Putamen (tissue), 1 donor: ENCODE data around the gene HOPX.
"Not testable (repeated sequence)": the region's sequence is repeated elsewhere in the genome, so short reads cannot be mapped to it uniquely, and the experiment has no call there.

Experiments
- DNase-seq: peaks from one replicate; pipeline ENCODE4 v3.0.0-alpha.2; 2016; ENCODE audit warnings: low spot score

The HOPX gene

DNA sequence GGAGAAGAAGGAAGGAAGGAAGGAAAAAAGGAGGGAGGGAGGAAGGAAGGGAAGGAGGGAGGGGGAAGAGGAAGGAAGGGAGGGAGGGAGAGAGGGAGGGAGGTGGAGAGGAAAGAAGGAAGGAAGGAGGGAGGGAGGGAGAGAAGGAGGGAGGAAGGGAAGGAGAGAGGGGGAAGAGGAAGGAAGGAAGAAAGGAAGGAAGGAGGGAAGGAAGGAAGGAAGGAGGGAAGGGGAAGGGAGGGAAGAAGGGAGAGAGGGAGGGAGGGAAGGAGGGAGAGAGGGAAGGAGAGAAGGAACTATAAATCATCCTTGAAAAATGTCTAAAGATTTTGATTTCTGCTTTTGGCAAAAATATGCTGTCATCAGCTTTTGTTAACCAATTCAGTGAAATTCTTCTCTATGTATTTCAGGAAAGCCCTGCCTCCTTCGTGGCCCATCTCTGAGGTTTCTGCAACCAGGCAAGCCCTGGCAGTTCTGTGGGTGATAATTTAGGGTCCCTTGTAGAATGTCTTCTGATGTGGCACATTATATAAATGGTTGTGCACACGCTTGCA, 7.1 kb upstream of the HOPX start:
- no peak for DNase-seq

DNA sequence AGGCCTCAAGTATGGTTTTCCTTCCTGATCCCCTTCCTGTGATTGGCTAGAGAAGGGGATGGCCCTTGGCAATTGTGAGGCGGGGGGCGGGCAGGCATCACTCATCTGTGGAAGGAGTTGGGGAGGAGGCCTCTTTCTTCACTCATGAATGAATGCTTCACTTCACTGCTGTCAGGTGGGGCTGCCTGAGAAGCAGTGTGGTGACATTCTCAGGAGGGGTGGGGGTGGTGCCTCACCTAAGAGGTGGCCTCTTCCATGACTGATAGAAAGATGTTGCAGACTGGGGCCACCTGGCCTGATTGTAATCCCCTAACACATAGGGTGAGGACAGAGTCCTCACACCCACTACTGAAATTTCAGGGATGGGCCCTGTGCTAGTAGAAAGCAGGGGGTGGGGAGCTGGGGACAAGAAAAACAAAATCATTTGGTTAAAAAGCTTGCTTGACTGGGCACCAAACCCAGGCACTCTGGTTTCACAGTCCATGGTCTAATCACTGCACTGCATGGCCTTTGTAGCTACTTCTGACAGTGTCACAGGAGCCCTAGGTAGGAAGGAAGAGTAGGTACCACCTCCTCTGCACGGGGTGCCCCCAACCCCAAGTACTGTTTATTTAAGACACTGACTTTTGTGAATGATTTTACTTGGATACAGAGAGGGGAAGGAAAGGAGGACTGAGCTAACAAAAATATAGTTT, 5.6 kb upstream of the HOPX start:
- DNase-seq = no peak

DNA sequence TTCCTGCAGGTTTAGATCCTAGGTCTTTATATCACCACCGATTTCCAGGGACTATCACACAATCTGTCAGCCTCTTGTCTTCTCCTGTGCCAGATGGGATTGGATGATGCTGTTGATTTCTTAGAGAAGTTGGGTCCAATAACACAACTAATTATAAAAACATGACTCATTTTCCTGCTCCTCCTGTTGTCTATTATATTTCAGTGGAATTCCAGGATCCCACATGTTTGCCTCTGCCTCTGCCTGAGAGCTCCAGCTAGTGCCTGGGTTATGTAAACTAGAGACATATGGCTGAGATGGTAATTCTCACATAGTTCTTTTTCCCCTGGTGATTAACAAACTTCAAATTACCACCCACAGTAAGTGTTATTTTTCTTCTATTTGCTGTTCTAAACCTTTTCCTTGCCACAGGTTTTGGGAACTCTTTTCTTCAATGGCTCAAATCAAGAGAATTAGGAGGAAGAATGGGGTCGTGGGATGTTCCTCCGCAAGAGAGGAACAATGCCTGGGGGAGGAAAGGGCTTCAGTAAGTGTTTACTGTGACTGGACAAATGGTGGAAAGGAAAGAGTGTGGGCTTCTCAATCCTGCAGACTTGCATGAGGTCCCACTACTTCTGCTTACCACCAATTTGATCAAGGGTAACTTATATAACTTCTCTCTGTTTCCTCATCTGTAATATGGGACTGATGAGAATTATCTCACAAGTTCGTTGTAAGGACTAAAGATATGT, 3.4 kb upstream of the HOPX start:
- no peak for DNase-seq

DNA sequence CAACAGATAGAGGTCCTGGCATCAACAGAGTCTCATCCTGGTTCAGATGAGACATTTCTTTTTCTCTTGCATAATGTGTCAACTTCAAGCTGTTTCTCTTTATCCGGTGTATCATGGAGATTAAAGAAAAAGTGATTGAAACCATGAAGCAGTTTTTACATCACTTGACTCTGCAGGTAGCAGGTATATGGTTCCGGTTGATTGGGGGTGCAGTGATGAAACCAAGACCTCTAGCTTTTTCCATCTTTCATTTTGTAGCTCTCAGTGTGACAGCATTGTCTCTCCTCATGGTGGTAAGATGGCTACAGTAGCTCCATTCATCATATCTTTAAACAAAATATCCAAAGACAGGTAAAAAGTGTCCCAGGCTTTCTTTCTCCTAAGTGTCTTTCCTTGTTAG, 2.4 kb upstream of the HOPX start:
- no peak for DNase-seq

DNA sequence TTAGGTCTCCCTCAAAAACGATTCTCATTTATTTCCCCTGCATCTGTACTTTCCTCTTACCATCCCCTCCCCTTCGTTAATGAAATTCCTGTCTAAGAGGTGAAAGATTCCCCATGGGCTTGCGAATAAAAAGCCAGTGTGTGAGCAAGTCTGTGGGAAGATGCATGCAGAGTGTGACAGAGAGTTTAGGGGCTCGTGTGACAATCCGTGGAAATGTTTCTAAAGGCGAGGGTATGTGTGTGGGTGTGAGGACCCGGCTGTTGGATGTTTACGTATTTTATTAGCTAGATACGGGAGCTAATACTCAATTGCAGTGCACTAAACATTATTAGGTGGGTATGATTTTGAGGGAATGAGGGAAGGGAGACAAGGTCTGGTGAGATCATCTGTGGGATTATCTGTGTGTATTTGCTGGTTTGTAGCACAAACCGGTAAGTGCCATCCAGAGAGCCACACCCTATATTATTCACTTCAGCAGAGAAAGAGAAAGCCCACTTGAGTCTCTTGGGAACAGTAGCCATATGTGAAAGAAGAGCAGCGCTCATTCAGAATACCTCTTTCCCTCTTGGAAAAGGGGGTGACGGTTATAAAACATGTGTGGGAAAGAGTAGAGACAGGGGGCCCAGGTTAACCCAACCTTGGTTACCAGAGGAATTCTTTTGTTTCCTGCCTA, 893 bp upstream of the HOPX start:
- DNase-seq = no peak

DNA sequence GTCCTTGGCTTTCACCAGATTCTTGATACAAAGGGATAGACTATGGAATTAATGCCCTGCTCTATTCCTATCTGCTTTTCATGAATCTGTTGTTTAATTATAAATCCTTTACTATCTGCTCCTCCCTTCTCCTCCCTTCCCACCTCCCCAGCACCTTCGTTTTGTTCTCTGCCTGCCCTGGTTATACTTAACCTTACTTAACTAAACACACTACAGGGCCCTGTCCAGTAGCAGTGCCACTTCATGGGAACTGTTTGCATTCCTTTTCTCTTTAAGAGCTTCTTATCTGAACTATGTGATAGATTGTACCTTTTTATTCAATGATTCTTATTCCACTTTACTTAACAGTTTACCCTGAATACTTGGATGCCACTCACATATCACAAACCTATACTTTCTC, 830 bp downstream of the HOPX start:
- no peak for DNase-seq

DNA sequence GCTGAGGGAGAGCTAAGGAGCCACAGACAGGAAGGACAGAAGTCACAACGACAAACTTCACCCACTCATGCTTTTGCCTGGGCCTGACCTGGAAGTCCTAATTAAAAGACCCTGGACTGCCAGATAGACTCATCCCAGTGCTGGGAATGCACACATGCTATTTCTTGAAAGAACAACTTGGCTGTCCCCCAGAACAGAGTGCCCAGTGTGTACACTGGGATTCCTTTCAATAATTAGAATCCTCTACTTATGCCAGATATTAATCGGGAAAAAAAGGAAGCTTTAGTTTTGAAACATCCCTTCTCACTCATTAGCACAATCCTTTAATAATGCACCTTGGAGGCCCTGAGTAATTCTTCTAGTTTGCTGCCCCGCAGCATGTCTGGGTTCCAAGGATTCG, 3.4 kb downstream of the HOPX start:
- DNase-seq = no peak

DNA sequence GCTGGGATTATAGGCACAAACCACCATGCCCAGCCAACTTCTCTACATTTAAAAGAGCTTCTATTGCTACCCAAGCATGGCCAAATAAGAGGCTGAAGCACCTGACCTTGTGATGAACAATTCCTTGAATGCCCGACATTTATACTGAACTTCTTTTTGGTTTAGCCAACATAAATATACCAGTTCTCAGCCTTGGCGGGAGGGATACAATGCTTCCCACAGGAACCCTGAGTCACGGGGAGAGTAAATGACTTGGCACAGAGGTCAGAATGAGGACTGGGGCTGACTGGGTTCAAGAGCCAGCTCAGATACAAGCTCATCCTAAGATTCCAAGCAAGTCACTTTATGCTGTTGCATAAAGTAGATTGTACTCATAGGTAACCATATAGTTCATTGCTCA, 6.1 kb downstream of the HOPX start:
- DNase-seq = no peak

DNA sequence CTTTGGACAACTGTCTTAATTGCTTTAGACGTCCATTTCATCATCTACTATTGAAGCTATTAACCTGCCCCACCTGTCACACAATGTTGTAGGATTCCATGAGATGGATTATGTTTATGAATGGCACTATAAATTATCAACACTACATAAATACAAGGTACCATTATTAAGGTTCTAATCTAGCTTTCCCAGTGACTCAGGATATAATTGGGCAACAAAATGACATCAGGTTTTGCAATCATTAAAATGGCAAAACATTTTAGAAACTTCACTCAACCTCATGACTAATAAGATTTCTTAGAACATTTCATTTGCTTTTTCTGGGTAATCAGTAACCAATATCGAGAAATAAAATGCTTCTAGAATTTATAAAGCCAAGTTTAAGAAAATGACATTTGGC, 9.2 kb downstream of the HOPX start:
- DNase-seq = no peak

DNA sequence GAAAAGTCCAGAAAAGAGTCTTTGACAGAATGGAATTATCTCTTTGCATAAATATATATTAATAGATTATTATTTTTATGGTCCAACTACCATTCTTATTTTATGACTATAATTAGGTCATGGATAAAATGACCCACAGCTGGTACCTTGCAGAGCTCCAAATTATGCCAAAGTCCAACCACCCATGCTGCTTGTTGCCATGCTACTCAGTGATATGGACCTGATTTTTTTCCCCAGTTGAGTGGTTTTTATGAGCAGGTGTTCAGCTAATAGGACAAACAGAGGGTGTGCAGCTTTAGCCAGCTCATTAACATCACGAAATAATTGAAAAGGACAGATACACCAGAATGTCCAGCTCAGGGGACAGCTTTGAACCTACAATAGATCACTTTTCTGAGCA, 9.7 kb downstream of the HOPX start:
- no peak for DNase-seq

DNA sequence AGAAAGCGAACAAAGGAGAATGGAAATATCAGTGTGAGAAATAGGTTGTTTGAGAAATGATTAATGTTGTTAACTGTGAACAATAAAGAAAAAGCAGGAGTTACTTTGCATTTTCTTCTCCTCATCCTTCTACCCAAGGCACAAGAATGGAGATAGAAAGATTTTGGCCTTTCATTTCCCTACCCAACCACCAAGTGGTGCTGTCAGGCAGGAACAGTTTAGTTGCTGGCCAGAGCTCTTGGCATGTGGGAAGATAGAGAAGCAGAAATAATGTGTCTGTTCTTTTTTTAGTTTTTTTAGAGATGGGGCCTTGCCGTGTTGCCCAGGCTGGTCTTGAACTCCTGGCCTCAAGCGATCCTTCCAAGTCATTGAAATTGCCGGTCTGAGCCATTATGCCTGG, 12.8 kb downstream of the HOPX start:
- no peak for DNase-seq

DNA sequence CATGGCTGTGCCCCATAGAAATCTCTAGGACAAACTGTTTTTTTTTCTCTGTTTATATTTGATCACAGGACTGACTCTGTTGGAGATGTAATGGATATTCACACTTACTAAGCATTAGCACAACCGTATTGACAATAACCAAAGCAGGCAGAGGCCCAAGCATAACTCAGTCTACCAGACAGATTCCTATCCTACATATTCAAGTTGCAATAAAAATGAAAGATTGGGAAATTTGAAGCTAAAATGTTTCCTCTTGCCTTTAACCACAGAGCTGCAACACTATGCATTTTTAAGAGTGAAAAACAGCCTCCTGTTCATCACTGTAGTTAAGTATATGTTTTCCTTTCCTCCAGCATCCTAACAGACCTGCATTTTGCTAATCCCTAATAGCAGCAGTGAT, 13.7 kb downstream of the HOPX start:
- not testable (repeated sequence) for DNase-seq

DNA sequence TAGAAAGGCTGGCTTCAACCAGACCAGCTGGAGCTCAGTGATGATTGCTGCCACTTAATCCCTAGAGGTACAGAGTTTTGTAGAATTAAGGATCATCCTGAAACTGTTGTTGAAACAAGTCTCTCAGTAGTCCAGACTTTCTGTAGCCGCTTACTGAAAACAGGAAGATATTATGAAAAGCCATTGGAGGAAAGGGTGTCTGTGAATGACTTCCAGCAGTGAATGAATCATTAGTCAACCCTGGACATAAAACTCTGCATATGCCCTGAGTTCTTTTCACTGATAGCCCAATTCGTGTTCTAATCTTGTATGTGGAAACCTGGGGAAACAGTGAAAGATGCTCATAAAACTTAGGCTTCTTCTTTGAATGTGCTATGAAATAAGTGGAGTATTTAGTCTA, 14.8 kb downstream of the HOPX start:
- no peak for DNase-seq

DNA sequence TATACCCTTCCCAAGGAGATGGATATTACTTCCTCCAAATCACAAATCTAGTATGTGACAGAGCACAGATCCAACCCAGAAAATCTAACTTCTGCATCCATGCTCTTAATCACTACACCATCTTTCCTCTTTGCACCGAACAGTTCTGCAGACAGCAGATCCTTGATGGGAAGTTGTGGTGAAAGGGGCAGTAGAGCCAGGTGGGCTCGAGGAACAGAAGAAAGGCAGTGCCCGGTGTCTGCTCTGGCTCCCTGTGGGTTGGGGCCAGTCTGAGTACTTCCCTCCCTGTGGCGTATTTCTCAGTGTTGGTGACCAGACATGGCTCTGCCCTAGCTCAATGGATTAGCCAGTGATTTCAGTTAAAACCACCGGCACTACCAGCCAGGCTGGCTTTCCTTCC, 15.3 kb downstream of the HOPX start:
- DNase-seq = no peak

DNA sequence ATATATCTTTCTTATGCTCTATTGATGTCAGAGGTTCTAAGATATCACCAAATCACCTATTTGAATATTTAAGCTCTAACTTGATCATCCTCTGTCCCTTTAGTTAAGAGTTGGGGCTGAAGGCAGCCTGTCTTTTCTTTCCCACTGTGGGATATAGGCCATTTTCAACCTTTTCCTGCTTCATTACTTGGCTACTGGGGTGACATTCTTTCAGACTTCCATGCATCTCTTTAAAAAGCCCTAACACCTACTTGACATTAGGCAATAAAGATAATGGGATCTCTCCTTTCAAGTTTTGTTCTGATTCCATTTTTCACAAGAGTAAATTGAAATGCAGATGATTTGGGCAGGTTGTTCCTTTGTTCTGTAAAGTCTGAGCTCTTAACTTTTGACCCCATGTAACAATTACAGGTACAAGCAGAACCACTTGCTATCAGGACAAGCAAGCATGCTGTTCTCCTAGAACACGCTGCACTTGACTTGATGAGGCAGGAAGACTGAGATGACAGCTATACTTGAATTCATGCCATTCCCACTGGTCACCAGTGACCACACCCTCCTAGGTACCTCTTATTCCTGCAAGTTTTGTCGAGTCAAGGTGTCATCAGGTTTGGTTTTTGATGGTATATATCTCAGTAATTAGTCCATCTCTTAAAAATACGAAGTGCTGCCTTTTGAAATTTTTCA, 18.2 kb downstream of the HOPX start:
- DNase-seq = no peak

DNA sequence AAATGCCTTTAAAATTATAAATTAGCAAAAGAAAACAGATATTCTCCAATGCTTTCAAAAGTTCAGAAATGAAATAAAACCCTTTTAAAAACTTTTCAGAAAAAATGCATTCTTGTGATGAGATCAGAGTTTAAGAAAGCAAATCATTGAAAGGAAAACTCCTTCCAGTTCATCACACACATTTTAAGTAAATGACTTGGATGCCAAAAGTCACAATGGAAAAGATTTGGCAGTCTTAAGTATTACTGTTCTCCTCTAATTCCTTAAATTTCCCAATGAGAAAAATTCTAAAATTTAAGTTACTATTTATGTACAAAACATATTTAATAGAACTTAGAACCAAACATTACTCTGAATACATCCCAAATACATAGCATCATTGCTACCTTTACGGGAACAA, 21.1 kb downstream of the HOPX start:
- DNase-seq = no peak

DNA sequence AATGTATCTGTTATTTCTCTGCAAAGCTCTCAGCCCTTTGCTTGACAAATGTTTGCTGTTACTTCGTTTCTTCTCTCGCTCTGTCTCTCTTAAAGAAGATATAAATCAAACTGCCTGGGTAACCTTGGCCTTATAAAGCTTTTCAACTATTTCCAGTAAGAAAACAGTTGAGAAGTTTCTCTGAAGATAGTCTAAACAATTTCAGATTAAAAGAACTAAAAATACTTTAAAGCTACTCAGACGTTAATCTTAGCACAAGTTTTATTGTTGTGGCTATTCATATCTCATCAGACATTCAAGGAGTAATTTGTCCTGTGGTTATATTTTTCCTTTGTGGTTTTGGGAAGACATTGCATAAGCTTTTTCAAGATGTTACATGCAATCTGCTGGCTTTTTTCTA, 22.6 kb downstream of the HOPX start:
- no peak for DNase-seq

DNA sequence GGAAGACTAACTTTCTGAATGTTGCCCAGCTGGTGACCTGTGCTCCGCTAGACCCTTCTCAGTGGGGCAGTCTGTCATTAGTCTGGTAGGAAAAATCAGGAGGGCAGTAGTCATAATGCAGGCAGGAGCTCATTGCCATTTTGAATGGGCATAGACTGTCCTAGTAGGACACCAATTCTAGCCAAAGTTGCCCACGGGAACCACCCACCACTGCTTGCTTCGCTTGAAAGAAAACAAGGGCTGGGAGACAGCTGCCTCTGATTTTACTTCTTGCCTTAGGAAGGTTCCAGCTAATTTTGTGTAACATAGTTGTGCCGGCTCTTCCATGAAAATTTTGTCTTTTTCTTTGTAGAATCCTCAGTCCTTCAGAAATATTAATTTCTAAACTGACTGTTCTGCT, 23.3 kb downstream of the HOPX start:
- DNase-seq = no peak

DNA sequence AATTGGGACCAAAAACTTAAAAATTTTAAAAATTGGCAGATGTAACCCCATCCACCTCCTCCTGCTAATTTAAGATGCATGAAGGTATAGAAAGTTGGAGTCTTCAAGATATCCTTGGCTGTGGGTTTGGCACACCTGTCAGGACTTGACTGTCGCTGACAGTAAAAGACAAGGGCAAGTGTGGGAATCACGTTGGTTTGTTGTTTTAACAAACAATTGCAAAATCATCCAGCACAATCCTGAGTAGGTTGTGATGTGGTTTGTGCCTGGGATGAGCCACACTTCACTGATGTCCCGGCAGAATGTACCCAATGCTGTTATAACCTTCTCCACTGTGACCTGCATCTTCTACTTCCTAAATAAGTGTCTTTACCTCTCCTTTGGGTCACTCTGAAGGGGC, 24.0 kb downstream of the HOPX start:
- DNase-seq = no peak

DNA sequence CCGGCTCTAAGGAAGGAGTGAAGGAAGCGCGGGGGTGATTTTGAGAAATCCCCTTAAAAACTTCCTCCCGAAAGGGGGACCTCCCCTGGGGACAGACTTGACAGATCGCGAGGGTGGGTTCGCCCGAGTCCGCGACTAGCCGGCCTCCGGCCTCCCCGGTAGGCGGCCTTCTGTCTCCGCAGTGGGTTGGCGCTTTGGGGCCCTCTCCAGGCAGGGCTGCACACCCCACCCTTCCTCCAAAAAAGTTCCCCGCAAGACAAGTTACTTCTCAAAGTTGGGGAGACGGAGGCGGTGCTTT, 24.8 kb downstream of the HOPX start:
- DNase-seq = no peak

DNA sequence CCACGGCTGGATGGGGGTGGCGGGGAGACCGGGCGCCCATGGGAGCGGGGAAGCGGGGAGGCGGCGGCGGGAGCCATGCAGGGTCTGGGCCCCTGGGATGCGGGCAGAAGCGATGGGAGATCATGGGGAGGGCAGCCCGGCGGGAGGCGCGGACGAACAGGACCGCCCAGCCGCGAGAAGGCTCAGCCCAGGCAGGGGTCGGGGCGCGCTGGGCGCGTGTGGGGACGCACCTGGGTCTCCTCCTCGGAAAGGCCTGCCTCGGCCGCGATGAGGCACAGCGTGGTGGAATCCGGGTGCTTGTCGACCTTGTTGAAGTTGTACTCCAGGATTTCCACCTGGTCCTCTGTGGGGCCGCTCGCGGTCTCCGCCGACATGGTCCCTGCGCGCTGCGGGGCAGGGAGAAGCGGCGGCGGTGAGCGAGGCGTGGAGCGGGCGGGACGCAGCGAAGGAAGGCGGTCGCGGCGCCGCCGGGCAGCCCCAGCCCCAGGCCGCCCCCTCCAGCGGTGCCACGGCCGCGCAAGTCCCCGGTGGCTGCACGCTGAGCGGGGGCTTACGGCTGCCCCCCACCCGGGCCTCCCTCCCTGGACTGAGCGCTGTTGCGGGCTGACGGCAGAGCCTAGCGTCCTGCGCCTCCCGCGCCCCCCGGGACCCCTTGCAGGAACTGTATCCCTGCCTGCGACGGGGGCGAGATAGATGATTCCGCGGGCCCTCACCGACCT, 25.3 kb downstream of the HOPX start:
- no peak for DNase-seq

DNA sequence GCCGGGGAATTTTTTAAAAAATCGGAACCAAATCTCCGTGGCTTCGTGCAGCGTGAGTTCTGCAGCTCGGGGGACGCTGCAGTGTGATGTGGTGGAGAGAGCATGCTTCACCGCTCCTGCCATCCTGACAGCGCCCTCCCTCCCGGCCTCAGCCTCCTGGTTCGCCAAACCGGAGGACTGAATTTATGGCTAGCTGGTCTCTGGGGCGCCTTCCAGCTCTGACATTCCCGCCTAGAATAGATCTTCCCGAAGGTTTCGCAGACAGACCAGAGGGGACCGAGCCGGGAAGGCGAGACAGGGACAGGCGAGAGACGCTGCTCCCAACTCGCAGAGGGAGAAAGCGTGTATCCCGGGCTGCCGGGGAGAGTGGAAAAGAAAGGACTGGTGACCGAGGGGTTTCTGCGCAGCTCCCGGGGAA, 25.9 kb downstream of the HOPX start:
- peak; percentile 18 for DNase-seq
